Lower lobe of right lung (tissue), 2 donors: Measurements from ENCODE around the gene CGB8. TPM values are rescaled to one million over a fixed set of nuclear protein-coding genes. Genes with fewer than 3 reads are reported as not detected.
"Not testable (repeated sequence)": the region's sequence is repeated elsewhere in the genome, so short reads cannot be mapped to it uniquely, and the experiment has no call there.

Experiments used
- ATAC-seq, 2 donors: fragments of 200-7000 bp; cut with Tn5 transposase; one replicate each; pipeline ENCODE4 v1.9.1; 2020 to 2022; ENCODE audit warnings: mild to moderate bottlenecking in 2 of 2, moderate library complexity in 2 of 2
- DNase-seq: peaks from one replicate; pipeline ENCODE4 v3.0.0-alpha.2; 2020
- H3K27ac ChIP-seq: fragments of 200-600 bp; one replicate; pipeline ENCODE4 v1.8.0; 2022
- H3K27me3 ChIP-seq: fragments of 200-600 bp; one replicate; pipeline ENCODE4 v1.8.0; 2022; ENCODE audit warnings: low read depth
- H3K36me3 ChIP-seq: fragments of 200-600 bp; one replicate; pipeline ENCODE4 v1.8.0; 2022; ENCODE audit warnings: mild to moderate bottlenecking
- H3K4me1 ChIP-seq: fragments of 200-600 bp; one replicate; pipeline ENCODE4 v1.8.0; 2022
- H3K4me3 ChIP-seq: fragments of 200-600 bp; one replicate; pipeline ENCODE4 v1.8.0; 2022; ENCODE audit warnings: mild to moderate bottlenecking
- H3K9me3 ChIP-seq: fragments of 200-600 bp; one replicate; pipeline ENCODE4 v1.8.0; 2022
- CTCF ChIP-seq: fragments of 200-600 bp; IDR thresholded peaks from one replicate; pipeline ENCODE4 v1.8.0; 2022; ENCODE audit warnings: antibody characterized with exemption, mild to moderate bottlenecking
- intact Hi-C: fragments of 100-400 bp; cut with DNase I; formaldehyde crosslinking; loops from one replicate; pipeline ENCODE4 v1.11.0; 2022
- total RNA-seq: library from RNA; stranded (reverse); fragmentation: NEBNext Ultra II Directional; extraction: Animal tissue kit (Norgen Biotek cat#: 25700); gene quantifications from one replicate; pipeline ENCODE4 v1.2.1, GENCODE V29; 2021
- donor health status: DM: no; HTN: yes; CAD: no; lungs with severe emphysema.

Gene CGB8
- total RNA-seq, 1 donor from 2014 or later: not detected

- peak; percentile 21 for TF ChIP-seq CTCF
- DNase-seq, H3K36me3 ChIP-seq, H3K4me3 ChIP-seq, intact Hi-C loops, H3K4me1 ChIP-seq, H3K27me3 ChIP-seq, ATAC-seq, H3K9me3 ChIP-seq, H3K27ac ChIP-seq: not testable (repeated sequence)
Measured at GRCh38 chr19:49036815-49037214, 12.1 kb downstream of the CGB8 start, which contains the start of gene CGB1. TSS of gene CGB1 (minus strand) at chr19:49036895. CDS start at chr19:49036711, 184 bp downstream.

GRCh38 chr19:49031642-49032301, 17.1 kb downstream of the CGB8 start, which contains the start of gene CGB2:
TSS of gene CGB2 (plus strand) at chr19:49031890. CDS start at chr19:49032096, 206 bp downstream.
- H3K27me3 ChIP-seq, H3K36me3 ChIP-seq, H3K27ac ChIP-seq, ATAC-seq, H3K9me3 ChIP-seq, H3K4me1 ChIP-seq, intact Hi-C loops, H3K4me3 ChIP-seq: not testable (repeated sequence)
- DNase-seq: peak; percentile 51
- peak; percentile 33 for TF ChIP-seq CTCF

- H3K27me3 ChIP-seq, H3K27ac ChIP-seq, intact Hi-C loops, ATAC-seq, H3K4me3 ChIP-seq, H3K9me3 ChIP-seq, DNase-seq, H3K36me3 ChIP-seq, H3K4me1 ChIP-seq: not testable (repeated sequence)
Measured at GRCh38 chr19:49030323-49030722, 18.6 kb downstream of the CGB8 start.

GRCh38 chr19:49029749-49030148, 19.2 kb downstream of the CGB8 start:
- H3K27me3 ChIP-seq, H3K9me3 ChIP-seq, ATAC-seq, H3K4me1 ChIP-seq, DNase-seq, H3K36me3 ChIP-seq, intact Hi-C loops, H3K27ac ChIP-seq, H3K4me3 ChIP-seq: not testable (repeated sequence)

GRCh38 chr19:49028686-49029085, 20.2 kb downstream of the CGB8 start:
- H3K4me3 ChIP-seq, DNase-seq, H3K27ac ChIP-seq, H3K4me1 ChIP-seq, H3K36me3 ChIP-seq, ATAC-seq, H3K9me3 ChIP-seq, H3K27me3 ChIP-seq, intact Hi-C loops: not testable (repeated sequence)

- H3K4me3 ChIP-seq, H3K27me3 ChIP-seq, H3K36me3 ChIP-seq, DNase-seq, H3K9me3 ChIP-seq, intact Hi-C loops, H3K4me1 ChIP-seq, H3K27ac ChIP-seq, ATAC-seq: not testable (repeated sequence)
Measured at GRCh38 chr19:49025599-49025998, 23.3 kb downstream of the CGB8 start.

- ATAC-seq, DNase-seq, H3K4me1 ChIP-seq, H3K27me3 ChIP-seq, H3K36me3 ChIP-seq, H3K9me3 ChIP-seq, intact Hi-C loops, H3K27ac ChIP-seq, H3K4me3 ChIP-seq: not testable (repeated sequence)
Measured at GRCh38 chr19:49025088-49025487, 23.8 kb downstream of the CGB8 start.

- DNase-seq, H3K27me3 ChIP-seq, H3K36me3 ChIP-seq, H3K9me3 ChIP-seq, H3K27ac ChIP-seq, H3K4me1 ChIP-seq, intact Hi-C loops, ATAC-seq, H3K4me3 ChIP-seq: not testable (repeated sequence)
Measured at GRCh38 chr19:49024233-49024632, 24.7 kb downstream of the CGB8 start, which contains the start of gene CGB3. TSS of gene CGB3 (minus strand) at chr19:49024333. CDS start at chr19:49023971, 362 bp downstream.
